Natural killer cell treated with Interleukin-12 subunit alpha and Interleukin-12 subunit beta and Interleukin-15 and Interleukin-18, amount 100 ng/mL, for 72 hours (primary cell): ENCODE measurements around the gene MAGI1. TPM values are rescaled to one million over a fixed set of nuclear protein-coding genes. Genes with fewer than 3 reads are reported as not detected.
"Not testable (repeated sequence)": the region's sequence is repeated elsewhere in the genome, so short reads cannot be mapped to it uniquely, and the experiment has no call there.

ENCODE experiments used
- ATAC-seq, 2 donors: fragments of 150-1000 bp; cut with Tn5 transposase in 1 of 2; sonication (Bioruptor Pico), chemical (Tn5 transposase) in 1 of 2; 2 replicates each; pipeline ENCODE4 v1.10.0; 2021
- DNase-seq: peaks from one replicate; pipeline ENCODE4 v3.0.0; 2022; ENCODE audit warnings: low spot score
- H3K27ac Mint-ChIP-seq, 2 donors: 1 replicate in 1 of 2; 2 replicates in 1 of 2; pipeline ENCODE4 v1.8.0; 2022; ENCODE audit warnings: mixed read lengths in 2 of 2, mild to moderate bottlenecking in 1 of 2, moderate library complexity in 1 of 2
- H3K27me3 Mint-ChIP-seq, 2 donors: 1 replicate in 1 of 2; 2 replicates in 1 of 2; pipeline ENCODE4 v1.8.0; 2022; ENCODE audit warnings: mixed read lengths in 2 of 2
- H3K36me3 Mint-ChIP-seq: one replicate; pipeline ENCODE4 v1.8.0; 2022; ENCODE audit warnings: mixed read lengths
- H3K4me1 Mint-ChIP-seq, 2 donors: 1 replicate in 1 of 2; 2 replicates in 1 of 2; pipeline ENCODE4 v1.8.0; 2022; ENCODE audit warnings: low read depth in 2 of 2, mixed read lengths in 2 of 2, mild to moderate bottlenecking in 1 of 2
- H3K4me3 Mint-ChIP-seq: one replicate; pipeline ENCODE4 v1.8.0; 2022; ENCODE audit warnings: mixed read lengths
- H3K9me3 Mint-ChIP-seq: 2 replicates; pipeline ENCODE4 v1.8.0; 2022; ENCODE audit warnings: mixed read lengths
- total RNA-seq, 2 donors: library from RNA; stranded (reverse); gene quantifications; one replicate each; pipeline ENCODE4 v1.2.3, GENCODE V29; 2022

Gene MAGI1
- total RNA-seq, 2 donors from 2014 or later = not detected

- ATAC-seq = no peak
- H3K4me1 Mint-ChIP-seq = no peaks in the 10 kb centered on the region
- no peaks in the 10 kb centered on the region for H3K36me3 Mint-ChIP-seq
- H3K4me3 Mint-ChIP-seq = no peak overlapping the region
- peaks cover 3% of the 10 kb centered on the region for H3K9me3 Mint-ChIP-seq
- no peak overlapping the region for H3K27ac Mint-ChIP-seq
- no peaks in the 10 kb centered on the region for H3K27me3 Mint-ChIP-seq
- DNase-seq = no peak
Observed at GRCh38 chr3:65901226-65901625, 137.5 kb downstream of the MAGI1 start.

- no peak overlapping the region for H3K4me3 Mint-ChIP-seq
- no peak overlapping the region for H3K27ac Mint-ChIP-seq
- no peaks in the 10 kb centered on the region for H3K4me1 Mint-ChIP-seq
- H3K9me3 Mint-ChIP-seq = peaks cover 3% of the 10 kb centered on the region
- no peaks in the 10 kb centered on the region for H3K36me3 Mint-ChIP-seq
- ATAC-seq (no peak), DNase-seq (no peak)
- no peaks in the 10 kb centered on the region for H3K27me3 Mint-ChIP-seq
Observed at GRCh38 chr3:65899226-65899625, 139.5 kb downstream of the MAGI1 start.

GRCh38 chr3:65897766-65898165 lies 141.0 kb downstream of the MAGI1 start:
- peaks cover 3% of the 10 kb centered on the region for H3K9me3 Mint-ChIP-seq
- H3K27ac Mint-ChIP-seq = no peak overlapping the region
- H3K27me3 Mint-ChIP-seq = no peaks in the 10 kb centered on the region
- no peak for DNase-seq
- H3K36me3 Mint-ChIP-seq = no peaks in the 10 kb centered on the region
- ATAC-seq = no peak
- no peak overlapping the region for H3K4me3 Mint-ChIP-seq
- H3K4me1 Mint-ChIP-seq = no peaks in the 10 kb centered on the region

- no peak for DNase-seq
- H3K9me3 Mint-ChIP-seq = peaks cover 3% of the 10 kb centered on the region
- H3K27ac Mint-ChIP-seq = no peak overlapping the region
- no peaks in the 10 kb centered on the region for H3K27me3 Mint-ChIP-seq
- no peak overlapping the region for H3K4me3 Mint-ChIP-seq
- no peaks in the 10 kb centered on the region for H3K36me3 Mint-ChIP-seq
- H3K4me1 Mint-ChIP-seq = no peaks in the 10 kb centered on the region
- ATAC-seq = no peak
Observed at GRCh38 chr3:65896321-65896720, 142.4 kb downstream of the MAGI1 start.

- Mint-ChIP-seq H3K4me1 (no peaks in the 10 kb centered on the region), H3K9me3 (peaks cover 4% of the 10 kb centered on the region), H3K27ac (no peak overlapping the region), H3K36me3 (no peaks in the 10 kb centered on the region), H3K4me3 (no peak overlapping the region), H3K27me3 (no peaks in the 10 kb centered on the region)
- DNase-seq (no peak), ATAC-seq (no peak)
Observed at GRCh38 chr3:65894679-65895453, 143.9 kb downstream of the MAGI1 start.

GRCh38 chr3:65894126-65894525 lies 144.6 kb downstream of the MAGI1 start:
- H3K27ac Mint-ChIP-seq = no peak overlapping the region
- H3K9me3 Mint-ChIP-seq = peaks cover 4% of the 10 kb centered on the region
- H3K36me3 Mint-ChIP-seq = no peaks in the 10 kb centered on the region
- DNase-seq (no peak), ATAC-seq (no peak)
- H3K27me3 Mint-ChIP-seq = no peaks in the 10 kb centered on the region
- no peak overlapping the region for H3K4me3 Mint-ChIP-seq
- no peaks in the 10 kb centered on the region for H3K4me1 Mint-ChIP-seq

GRCh38 chr3:65893631-65894030 lies 145.1 kb downstream of the MAGI1 start:
- Mint-ChIP-seq H3K4me3 (no peak overlapping the region), H3K36me3 (no peaks in the 10 kb centered on the region), H3K4me1 (no peaks in the 10 kb centered on the region), H3K27ac (no peak overlapping the region), H3K27me3 (no peaks in the 10 kb centered on the region), H3K9me3 (peaks cover 4% of the 10 kb centered on the region)
- no peak for ATAC-seq
- no peak for DNase-seq

GRCh38 chr3:65891477-65891876 lies 147.2 kb downstream of the MAGI1 start:
- not testable (repeated sequence) for H3K4me1 Mint-ChIP-seq, H3K4me3 Mint-ChIP-seq, H3K9me3 Mint-ChIP-seq, ATAC-seq, H3K27me3 Mint-ChIP-seq, H3K36me3 Mint-ChIP-seq, DNase-seq, H3K27ac Mint-ChIP-seq

- ATAC-seq (no peak), DNase-seq (no peak)
- Mint-ChIP-seq H3K4me3 (no peak overlapping the region), H3K36me3 (no peaks in the 10 kb centered on the region), H3K4me1 (no peaks in the 10 kb centered on the region), H3K27ac (no peak overlapping the region), H3K9me3 (peaks cover 4% of the 10 kb centered on the region), H3K27me3 (no peaks in the 10 kb centered on the region)
Observed at GRCh38 chr3:65890328-65890727, 148.4 kb downstream of the MAGI1 start.

- H3K27me3 Mint-ChIP-seq = no peaks in the 10 kb centered on the region
- no peaks in the 10 kb centered on the region for H3K36me3 Mint-ChIP-seq
- no peak overlapping the region for H3K27ac Mint-ChIP-seq
- H3K9me3 Mint-ChIP-seq = peaks cover 4% of the 10 kb centered on the region
- no peak overlapping the region for H3K4me3 Mint-ChIP-seq
- DNase-seq (no peak), ATAC-seq (no peak)
- H3K4me1 Mint-ChIP-seq = no peaks in the 10 kb centered on the region
Observed at GRCh38 chr3:65889707-65890099, 149.0 kb downstream of the MAGI1 start.

GRCh38 chr3:65888980-65889706 lies 149.6 kb downstream of the MAGI1 start:
- Mint-ChIP-seq H3K4me1 (no peaks in the 10 kb centered on the region), H3K36me3 (no peaks in the 10 kb centered on the region), H3K4me3 (no peak overlapping the region), H3K27me3 (no peaks in the 10 kb centered on the region), H3K27ac (no peak overlapping the region), H3K9me3 (peaks cover 4% of the 10 kb centered on the region)
- no peak for DNase-seq
- ATAC-seq = no peak

- DNase-seq (no peak), ATAC-seq (no peak)
- H3K27me3 Mint-ChIP-seq = no peaks in the 10 kb centered on the region
- no peak overlapping the region for H3K27ac Mint-ChIP-seq
- no peaks in the 10 kb centered on the region for H3K4me1 Mint-ChIP-seq
- H3K9me3 Mint-ChIP-seq = peaks cover 4% of the 10 kb centered on the region
- H3K36me3 Mint-ChIP-seq = no peaks in the 10 kb centered on the region
- H3K4me3 Mint-ChIP-seq = no peak overlapping the region
Observed at GRCh38 chr3:65888196-65888595, 150.5 kb downstream of the MAGI1 start.

GRCh38 chr3:65886391-65886790 lies 152.3 kb downstream of the MAGI1 start:
- no peaks in the 10 kb centered on the region for H3K27me3 Mint-ChIP-seq
- no peak for ATAC-seq
- no peak overlapping the region for H3K4me3 Mint-ChIP-seq
- H3K27ac Mint-ChIP-seq = no peak overlapping the region
- no peaks in the 10 kb centered on the region for H3K4me1 Mint-ChIP-seq
- no peaks in the 10 kb centered on the region for H3K36me3 Mint-ChIP-seq
- DNase-seq = no peak
- peaks cover 7% of the 10 kb centered on the region for H3K9me3 Mint-ChIP-seq

- Mint-ChIP-seq H3K9me3 (peaks cover 3% of the 10 kb centered on the region), H3K4me1 (no peaks in the 10 kb centered on the region)
- no peak for ATAC-seq
Observed at GRCh38 chr3:65884071-65884470, 154.6 kb downstream of the MAGI1 start.

More at GRCh38 chr3:65884071-65884470, 154.6 kb downstream of the MAGI1 start:
- Mint-ChIP-seq H3K27ac (no peak overlapping the region), H3K36me3 (no peaks in the 10 kb centered on the region), H3K27me3 (no peaks in the 10 kb centered on the region), H3K4me3 (no peak overlapping the region)
- DNase-seq = no peak
